ENCODE data around the gene TEKT5.

GRCh38 chr16:10646228-10646580 is 48.5 kb downstream of the TEKT5 start:
- no peak for TF ChIP-seq CTCF (IDR thresholded peaks at IDR 0.05)
- TF ChIP-seq POLR2A (IDR thresholded peaks at IDR 0.05), result no peak
